ENCODE data around the gene CDCA3.

DNA sequence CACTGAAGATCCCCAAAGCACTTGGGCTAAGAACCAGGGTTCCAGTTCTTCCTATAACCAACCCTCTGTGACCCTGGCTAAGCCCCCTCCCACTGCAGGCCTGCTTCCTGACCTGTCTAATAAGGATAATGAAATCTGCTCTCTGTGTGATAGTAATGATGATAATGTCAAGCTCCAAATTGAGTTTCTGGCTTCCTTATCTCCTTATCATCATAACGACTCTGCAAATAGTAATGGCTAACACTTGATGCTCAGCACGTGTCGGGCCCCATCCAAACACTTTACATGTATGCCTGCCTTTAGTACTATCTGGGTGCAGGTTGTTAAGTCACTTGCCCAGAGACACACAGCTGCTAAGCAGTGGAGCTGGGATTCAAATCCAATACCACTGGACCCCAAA is 34.5 kb downstream of the CDCA3 start:
- TF ChIP-seq POLR2A (IDR thresholded peaks at IDR 0.05; ENCODE audit: low read depth, low read length) (no peak), POLR2AphosphoS5 (IDR thresholded peaks at IDR 0.05; ENCODE audit: low read depth, low read length) (no peak)

Data from GM12892 (cell line).